ENCODE results near the gene INVS. TPM values are rescaled to one million over a fixed set of nuclear protein-coding genes. Genes with fewer than 3 reads are reported as not detected.

The INVS gene
- polyA plus RNA-seq, 1 of the 3 experiments (the other 2 are of a cell fraction), result 8.1 TPM

GRCh38 chr9:100057624-100058023, 41.4 kb upstream of the INVS start:
- Histone ChIP-seq H3F3A (replicated peaks; ENCODE audit: insufficient read depth) (no peaks in the 10 kb centered on the region), H3K27me3 (ENCODE audit: insufficient read depth) (no peaks in the 10 kb centered on the region), H3K9me3 (no peaks in the 10 kb centered on the region), H3K4me2 (no peak overlapping the region), H3K36me3 (replicated peaks in 1 of 2; ENCODE audit: control insufficient read depth in 1 of 2, insufficient read depth in 2 of 2, low read length in 1 of 2) (peaks cover 30 to 35% of the 10 kb centered on the region in 2 experiments), H4K20me1 (ENCODE audit: insufficient read depth) (no peaks in the 10 kb centered on the region), H3K9me2 (no peaks in the 10 kb centered on the region), H3K79me2 (ENCODE audit: insufficient read depth) (peaks cover 23% of the 10 kb centered on the region), H3K27ac (ENCODE audit: low read depth in 2 of 2, low read length in 1 of 2) (no peak overlapping the region), H2AFZ (ENCODE audit: low read depth) (no peak overlapping the region), H3K4me3 (ENCODE audit: low read depth in 2 of 2, low read length in 1 of 2) (no peak overlapping the region), H3K9ac (no peak overlapping the region), H3K4me1 (ENCODE audit: control insufficient read depth in 1 of 2, insufficient read depth in 2 of 2, low read depth in 1 of 2, low read length in 1 of 2) (no peaks in the 10 kb centered on the region)
- POLR2A ChIA-PET, result no interaction called here
- DNase-seq, result no peak
- CTCF ChIA-PET, result interaction anchor here (0.9 kb wide), 1 partner anchor 26 kb away, joined by 3 read pairs; no protein-coding TSS in a partner anchor
- TF ChIP-seq RFX5 (IDR thresholded peaks at IDR 0.05; ENCODE audit: low read length), result no peak
- TF ChIP-seq ELF1 (IDR thresholded peaks at IDR 0.05), result no peak
- no peak for TF ChIP-seq RAD21 (IDR thresholded peaks at IDR 0.05; ENCODE audit: low read length)
- TF ChIP-seq CTCF (IDR thresholded peaks at IDR 0.05), result no peak
- no peak for TF ChIP-seq POLR2AphosphoS5 (IDR thresholded peaks at IDR 0.05; ENCODE audit: low read depth, low read length)
- no peak for TF ChIP-seq SMC3 (IDR thresholded peaks at IDR 0.05; ENCODE audit: low read depth, low read length)
- TF ChIP-seq EP300 (IDR thresholded peaks at IDR 0.05; ENCODE audit: borderline replicate concordance in 1 of 2, low read depth in 1 of 2, low read length in 1 of 2), result no peak

DNA sequence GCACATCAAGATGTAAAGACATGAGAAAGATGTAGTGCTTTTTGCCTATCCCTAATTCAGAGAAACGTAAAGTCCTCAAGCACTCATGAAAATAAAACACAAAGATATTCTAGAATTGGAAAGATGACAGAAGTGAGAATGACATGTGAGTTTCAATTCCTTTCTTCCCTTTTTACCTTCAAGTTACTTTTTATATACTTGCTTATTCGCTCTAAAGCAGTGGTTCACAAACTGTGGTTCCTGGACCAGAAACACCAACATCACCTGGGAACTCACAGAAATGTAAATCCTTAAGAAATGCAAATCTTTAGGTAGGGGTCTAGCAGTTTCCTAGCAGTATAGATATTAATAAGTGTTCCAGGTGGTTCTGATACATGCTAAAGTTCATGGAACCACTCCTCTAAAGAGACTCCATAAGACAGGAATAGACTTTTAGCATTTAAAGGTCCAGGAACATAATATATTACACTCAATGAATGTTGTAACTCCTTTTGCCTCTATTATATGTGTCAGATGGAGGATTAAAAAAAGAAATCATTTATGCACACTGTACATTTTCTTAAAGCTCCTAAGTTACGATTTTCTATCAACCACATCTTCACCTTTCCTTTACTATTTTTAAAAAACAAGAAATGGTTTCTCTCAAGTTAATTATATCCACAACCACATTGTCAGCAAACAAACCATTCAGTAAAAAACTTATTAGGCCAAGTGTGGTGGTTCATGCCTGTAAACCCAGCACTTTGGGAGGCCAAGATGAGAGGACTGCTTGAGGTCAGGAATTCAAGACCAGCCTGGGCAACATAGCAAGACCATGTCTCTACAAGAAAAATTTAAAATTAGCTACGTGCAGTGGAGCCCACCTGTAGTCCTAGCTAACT, 40.1 kb upstream of the INVS start:
- ChIA-PET POLR2A (no interaction called here), CTCF (no interaction called here)
- H3K36me3 ChIP-seq (replicated peaks in 1 of 2; ENCODE audit: control insufficient read depth in 1 of 2, insufficient read depth in 2 of 2, low read length in 1 of 2), result peaks cover 35 to 36% of the 10 kb centered on the region in 2 experiments
- no peaks in the 10 kb centered on the region for H4K20me1 ChIP-seq (ENCODE audit: insufficient read depth)
- H3K79me2 ChIP-seq (ENCODE audit: insufficient read depth), result peaks cover 32% of the 10 kb centered on the region
- no peaks in the 10 kb centered on the region for H3K9me3 ChIP-seq
- no peak overlapping the region for H3K27ac ChIP-seq (ENCODE audit: low read depth in 2 of 2, low read length in 1 of 2)
- no peaks in the 10 kb centered on the region for H3K9me2 ChIP-seq
- WGBS (ENCODE audit: low lambda C conversion rate), result 97% methylated on average over 4 of the region's 4 CpGs
- H3K4me3 ChIP-seq (ENCODE audit: low read depth in 2 of 2, low read length in 1 of 2), result no peak overlapping the region
- H3K4me1 ChIP-seq (ENCODE audit: control insufficient read depth in 1 of 2, insufficient read depth in 2 of 2, low read depth in 1 of 2, low read length in 1 of 2), result no peaks in the 10 kb centered on the region; a peak in 1 of 4 replicates
- H3K9ac ChIP-seq, result no peak overlapping the region
- H3K27me3 ChIP-seq (ENCODE audit: insufficient read depth), result no peaks in the 10 kb centered on the region
- no peaks in the 10 kb centered on the region for H3F3A ChIP-seq (replicated peaks; ENCODE audit: insufficient read depth)
- DNase-seq, result no peak
- H3K4me2 ChIP-seq, result no peak overlapping the region
- H2AFZ ChIP-seq (ENCODE audit: low read depth), result no peak overlapping the region
- TF ChIP-seq FOSL2 (IDR thresholded peaks at IDR 0.05; ENCODE audit: borderline replicate concordance, low read depth) (no peak), ELF1 (IDR thresholded peaks at IDR 0.05) (no peak), TAF1 (IDR thresholded peaks at IDR 0.05; ENCODE audit: borderline replicate concordance, low read depth, low read length) (no peak), FOXM1 (IDR thresholded peaks at IDR 0.05; ENCODE audit: low read depth) (no peak), MXI1 (IDR thresholded peaks at IDR 0.05; ENCODE audit: low read depth, low read length) (no peak), GATA2 (CRISPR knock-in tag; IDR thresholded peaks at IDR 0.05) (no peak), RXRA (IDR thresholded peaks at IDR 0.05; ENCODE audit: borderline replicate concordance, low read depth) (no peak), EP300 (IDR thresholded peaks at IDR 0.05; ENCODE audit: borderline replicate concordance in 1 of 2, low read depth in 1 of 2, low read length in 1 of 2) (no peak), RCOR1 (IDR thresholded peaks at IDR 0.05; ENCODE audit: low read length) (no peak), ZBTB33 (IDR thresholded peaks at IDR 0.05; ENCODE audit: borderline replicate concordance, low read depth) (no peak), YY1 (IDR thresholded peaks at IDR 0.05; ENCODE audit: low read depth) (no peak)
- TF ChIP-seq, protein P1, sequence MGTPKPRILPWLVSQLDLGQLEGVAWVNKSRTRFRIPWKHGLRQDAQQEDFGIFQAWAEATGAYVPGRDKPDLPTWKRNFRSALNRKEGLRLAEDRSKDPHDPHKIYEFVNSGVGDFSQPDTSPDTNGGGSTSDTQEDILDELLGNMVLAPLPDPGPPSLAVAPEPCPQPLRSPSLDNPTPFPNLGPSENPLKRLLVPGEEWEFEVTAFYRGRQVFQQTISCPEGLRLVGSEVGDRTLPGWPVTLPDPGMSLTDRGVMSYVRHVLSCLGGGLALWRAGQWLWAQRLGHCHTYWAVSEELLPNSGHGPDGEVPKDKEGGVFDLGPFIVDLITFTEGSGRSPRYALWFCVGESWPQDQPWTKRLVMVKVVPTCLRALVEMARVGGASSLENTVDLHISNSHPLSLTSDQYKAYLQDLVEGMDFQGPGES (IDR thresholded peaks at IDR 0.05; ENCODE audit: low read depth, low read length), result no peak
- TF ChIP-seq, protein P2, sequence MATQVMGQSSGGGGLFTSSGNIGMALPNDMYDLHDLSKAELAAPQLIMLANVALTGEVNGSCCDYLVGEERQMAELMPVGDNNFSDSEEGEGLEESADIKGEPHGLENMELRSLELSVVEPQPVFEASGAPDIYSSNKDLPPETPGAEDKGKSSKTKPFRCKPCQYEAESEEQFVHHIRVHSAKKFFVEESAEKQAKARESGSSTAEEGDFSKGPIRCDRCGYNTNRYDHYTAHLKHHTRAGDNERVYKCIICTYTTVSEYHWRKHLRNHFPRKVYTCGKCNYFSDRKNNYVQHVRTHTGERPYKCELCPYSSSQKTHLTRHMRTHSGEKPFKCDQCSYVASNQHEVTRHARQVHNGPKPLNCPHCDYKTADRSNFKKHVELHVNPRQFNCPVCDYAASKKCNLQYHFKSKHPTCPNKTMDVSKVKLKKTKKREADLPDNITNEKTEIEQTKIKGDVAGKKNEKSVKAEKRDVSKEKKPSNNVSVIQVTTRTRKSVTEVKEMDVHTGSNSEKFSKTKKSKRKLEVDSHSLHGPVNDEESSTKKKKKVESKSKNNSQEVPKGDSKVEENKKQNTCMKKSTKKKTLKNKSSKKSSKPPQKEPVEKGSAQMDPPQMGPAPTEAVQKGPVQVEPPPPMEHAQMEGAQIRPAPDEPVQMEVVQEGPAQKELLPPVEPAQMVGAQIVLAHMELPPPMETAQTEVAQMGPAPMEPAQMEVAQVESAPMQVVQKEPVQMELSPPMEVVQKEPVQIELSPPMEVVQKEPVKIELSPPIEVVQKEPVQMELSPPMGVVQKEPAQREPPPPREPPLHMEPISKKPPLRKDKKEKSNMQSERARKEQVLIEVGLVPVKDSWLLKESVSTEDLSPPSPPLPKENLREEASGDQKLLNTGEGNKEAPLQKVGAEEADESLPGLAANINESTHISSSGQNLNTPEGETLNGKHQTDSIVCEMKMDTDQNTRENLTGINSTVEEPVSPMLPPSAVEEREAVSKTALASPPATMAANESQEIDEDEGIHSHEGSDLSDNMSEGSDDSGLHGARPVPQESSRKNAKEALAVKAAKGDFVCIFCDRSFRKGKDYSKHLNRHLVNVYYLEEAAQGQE (IDR thresholded peaks at IDR 0.05; ENCODE audit: low read depth, low read length), result no peak

Measured in SK-N-SH (cell line).